ENCODE measurements around the gene CEP72.

DNA sequence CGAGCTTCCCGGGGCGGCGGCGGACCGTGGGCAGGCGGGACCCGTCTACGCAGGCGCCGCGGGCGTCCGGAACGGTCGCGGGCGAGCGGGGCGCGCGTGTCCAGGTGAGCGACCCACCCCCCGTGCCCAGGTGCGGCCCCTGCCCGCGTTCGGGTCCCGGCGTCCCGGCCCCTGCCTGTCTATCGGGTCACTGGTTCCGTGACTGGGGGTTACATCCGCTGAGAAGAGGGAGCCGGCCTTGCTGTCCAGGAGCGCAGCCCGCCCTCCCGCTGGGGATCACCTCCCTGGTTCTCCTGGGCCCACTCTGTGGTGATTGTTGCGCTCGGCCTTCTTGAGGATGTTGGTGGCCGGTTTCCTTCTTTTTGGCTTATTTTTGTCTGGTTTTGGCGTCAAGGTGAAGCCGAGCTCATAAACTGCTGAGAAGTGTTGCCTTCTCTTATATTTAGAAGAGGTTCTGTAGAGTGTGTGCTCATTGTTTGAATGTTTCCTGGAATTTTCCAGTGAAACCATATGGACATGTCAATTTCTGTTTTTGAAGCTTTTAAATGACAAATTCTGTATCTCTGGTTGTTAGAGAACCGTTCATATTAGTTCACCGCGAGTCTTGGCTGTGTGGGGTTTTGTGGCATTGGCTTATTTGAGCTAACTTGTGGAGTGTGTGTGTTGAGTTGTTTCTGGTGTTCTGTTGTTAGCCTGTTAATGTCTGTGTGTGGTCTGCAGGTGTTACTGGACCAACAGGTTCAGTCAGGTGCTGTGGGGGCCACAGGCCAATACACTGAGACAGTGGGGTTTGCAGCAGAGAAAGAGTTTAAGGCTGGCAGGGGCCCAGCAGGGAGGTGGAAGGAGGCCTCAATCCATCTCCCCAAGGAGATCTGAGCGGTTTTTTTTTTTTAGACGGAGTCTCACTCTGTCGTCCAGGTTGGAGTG, 621 bp downstream of the CEP72 start:
- TF ChIP-seq, protein P1, sequence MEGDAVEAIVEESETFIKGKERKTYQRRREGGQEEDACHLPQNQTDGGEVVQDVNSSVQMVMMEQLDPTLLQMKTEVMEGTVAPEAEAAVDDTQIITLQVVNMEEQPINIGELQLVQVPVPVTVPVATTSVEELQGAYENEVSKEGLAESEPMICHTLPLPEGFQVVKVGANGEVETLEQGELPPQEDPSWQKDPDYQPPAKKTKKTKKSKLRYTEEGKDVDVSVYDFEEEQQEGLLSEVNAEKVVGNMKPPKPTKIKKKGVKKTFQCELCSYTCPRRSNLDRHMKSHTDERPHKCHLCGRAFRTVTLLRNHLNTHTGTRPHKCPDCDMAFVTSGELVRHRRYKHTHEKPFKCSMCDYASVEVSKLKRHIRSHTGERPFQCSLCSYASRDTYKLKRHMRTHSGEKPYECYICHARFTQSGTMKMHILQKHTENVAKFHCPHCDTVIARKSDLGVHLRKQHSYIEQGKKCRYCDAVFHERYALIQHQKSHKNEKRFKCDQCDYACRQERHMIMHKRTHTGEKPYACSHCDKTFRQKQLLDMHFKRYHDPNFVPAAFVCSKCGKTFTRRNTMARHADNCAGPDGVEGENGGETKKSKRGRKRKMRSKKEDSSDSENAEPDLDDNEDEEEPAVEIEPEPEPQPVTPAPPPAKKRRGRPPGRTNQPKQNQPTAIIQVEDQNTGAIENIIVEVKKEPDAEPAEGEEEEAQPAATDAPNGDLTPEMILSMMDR (IDR thresholded peaks at IDR 0.05), result no peak
- TF ChIP-seq EP300 (IDR thresholded peaks at IDR 0.05), result no peak
- TF ChIP-seq POLR2A (IDR thresholded peaks at IDR 0.05), result no peak
